ENCODE measurements around the gene ELFN1.

The ELFN1 gene

GRCh38 chr7:1667566-1668395, 2.3 kb upstream of the ELFN1 start:
- H3K27ac ChIP-seq: no peak overlapping the region
- TF ChIP-seq, protein P1, sequence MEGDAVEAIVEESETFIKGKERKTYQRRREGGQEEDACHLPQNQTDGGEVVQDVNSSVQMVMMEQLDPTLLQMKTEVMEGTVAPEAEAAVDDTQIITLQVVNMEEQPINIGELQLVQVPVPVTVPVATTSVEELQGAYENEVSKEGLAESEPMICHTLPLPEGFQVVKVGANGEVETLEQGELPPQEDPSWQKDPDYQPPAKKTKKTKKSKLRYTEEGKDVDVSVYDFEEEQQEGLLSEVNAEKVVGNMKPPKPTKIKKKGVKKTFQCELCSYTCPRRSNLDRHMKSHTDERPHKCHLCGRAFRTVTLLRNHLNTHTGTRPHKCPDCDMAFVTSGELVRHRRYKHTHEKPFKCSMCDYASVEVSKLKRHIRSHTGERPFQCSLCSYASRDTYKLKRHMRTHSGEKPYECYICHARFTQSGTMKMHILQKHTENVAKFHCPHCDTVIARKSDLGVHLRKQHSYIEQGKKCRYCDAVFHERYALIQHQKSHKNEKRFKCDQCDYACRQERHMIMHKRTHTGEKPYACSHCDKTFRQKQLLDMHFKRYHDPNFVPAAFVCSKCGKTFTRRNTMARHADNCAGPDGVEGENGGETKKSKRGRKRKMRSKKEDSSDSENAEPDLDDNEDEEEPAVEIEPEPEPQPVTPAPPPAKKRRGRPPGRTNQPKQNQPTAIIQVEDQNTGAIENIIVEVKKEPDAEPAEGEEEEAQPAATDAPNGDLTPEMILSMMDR (IDR thresholded peaks at IDR 0.05): no peak
- TF ChIP-seq ZFX (IDR thresholded peaks at IDR 0.05; ENCODE audit: borderline replicate concordance): no peak

DNA sequence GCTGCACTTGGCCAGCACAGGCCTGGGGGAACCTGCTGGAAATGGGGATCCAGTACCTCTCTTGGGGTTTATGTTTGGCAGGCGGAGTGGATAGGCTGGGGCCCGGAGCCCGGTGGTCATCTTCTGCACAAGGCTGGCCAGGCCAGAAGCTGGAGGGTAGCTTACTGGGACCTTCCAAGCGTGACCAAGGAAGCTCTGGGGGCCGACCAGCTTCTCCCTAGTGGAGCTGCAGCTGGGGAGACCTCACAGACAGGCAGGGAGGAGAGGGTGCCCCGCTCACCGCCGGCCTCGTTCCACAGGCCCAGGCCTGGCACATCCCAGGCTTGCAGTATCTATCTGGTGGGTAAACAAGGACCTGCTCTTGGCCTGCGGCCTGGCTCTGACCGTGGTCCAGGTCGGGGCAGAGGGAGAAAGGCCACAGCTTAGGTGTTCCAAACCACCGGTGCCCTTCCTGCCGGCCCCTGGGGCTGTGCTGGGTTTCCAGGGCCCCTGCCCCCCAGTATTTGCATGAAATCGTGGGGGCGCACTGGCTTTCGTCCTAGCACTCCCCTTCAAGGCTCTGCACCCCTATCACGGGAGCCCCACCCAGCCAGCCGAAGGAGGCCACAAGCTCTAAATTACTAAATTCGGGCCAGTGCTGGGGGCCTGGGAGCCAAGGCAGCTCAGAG, 1.5 kb upstream of the ELFN1 start:
- TF ChIP-seq ZFX (IDR thresholded peaks at IDR 0.05; ENCODE audit: borderline replicate concordance): no peak
- TF ChIP-seq, protein P1 (IDR thresholded peaks at IDR 0.05): no peak
- 0 out of 2 replicates have a peak overlapping the region, but pooled peaks have one; percentile 7 for H3K27ac ChIP-seq

DNA sequence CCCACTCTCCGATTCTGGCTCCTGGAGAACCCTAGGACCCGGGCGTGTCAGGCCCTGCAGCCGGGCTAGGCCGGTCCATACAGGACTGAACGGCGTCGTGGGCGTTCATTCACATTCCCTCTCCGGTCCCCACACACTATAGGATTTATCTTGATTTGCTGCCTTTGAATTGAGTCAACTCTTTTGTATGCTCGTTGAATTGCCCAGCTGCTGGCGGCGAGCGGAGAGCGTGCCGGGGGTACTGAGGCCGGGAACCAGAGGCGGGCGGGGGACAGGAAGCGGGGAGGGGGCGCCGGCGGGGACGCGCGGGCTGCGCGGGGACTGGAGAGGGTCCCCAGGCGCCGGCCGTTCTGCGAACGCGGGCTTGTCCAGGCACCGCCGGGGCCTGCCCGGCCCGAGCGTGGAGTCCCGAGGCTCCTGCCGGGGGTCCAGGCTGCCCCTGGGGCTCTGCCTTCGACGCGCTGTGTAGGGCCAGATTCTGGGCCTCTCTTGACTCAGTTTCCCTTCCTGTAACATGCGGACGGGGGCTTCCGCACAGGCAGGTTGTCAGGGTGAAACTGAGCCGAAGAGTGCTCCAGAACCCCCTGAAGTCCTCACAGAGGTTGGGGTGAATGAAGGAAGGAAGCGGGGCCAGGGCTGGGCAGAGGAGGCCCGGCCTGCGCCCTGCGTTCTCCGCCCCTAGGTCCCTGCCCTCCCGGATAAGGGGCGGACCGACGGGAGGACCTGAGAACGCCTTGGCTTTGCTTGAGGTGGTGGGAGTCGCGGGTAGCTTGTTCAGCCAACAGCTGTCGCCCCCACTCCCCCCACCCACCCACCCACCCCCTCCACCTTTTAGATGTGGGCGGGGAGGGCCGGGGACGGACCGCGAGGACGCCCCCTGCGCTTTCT, 769 bp upstream of the ELFN1 start:
- TF ChIP-seq, protein P1 (IDR thresholded peaks at IDR 0.05): no peak
- TF ChIP-seq ZFX (IDR thresholded peaks at IDR 0.05; ENCODE audit: borderline replicate concordance): no peak
- 0 out of 2 replicates have a peak overlapping the region, but pooled peaks have one; percentile 7 for H3K27ac ChIP-seq

DNA sequence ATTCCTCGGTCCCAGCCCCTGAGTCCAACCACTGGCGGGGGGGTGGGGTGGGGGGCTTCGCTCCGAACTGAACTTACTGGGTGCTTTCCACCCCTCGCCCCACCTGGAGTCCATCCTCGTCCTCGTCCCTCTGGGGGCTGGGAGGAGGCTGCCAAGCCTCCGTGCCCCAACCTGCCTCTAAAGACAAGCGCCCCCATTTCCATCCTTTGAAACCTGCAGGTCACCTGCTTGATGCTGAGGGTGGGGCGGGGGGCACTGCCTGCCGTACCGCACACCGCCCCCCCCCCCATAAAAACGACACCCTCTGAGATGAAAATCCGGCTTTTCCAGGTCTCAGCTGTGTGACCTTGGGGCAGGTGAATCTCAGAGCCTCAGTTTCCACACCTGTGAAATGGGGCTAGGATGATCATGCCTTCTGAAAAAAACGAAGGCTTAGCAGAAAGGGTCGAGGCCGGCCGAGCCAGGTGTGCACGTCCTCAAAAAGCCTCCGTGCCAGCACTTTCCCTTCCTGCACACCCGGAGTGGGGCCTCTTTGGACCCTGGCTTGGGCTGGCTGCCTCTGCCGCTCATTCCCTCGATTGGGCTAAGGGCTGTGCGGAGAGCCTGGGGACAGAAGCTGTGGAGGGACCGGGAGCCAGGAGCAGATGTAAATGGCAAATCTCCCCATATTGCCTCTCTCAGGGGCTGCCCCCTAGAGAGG, 967 bp downstream of the ELFN1 start:
- TF ChIP-seq, protein P1 (IDR thresholded peaks at IDR 0.05): no peak
- no peak for TF ChIP-seq ZFX (IDR thresholded peaks at IDR 0.05; ENCODE audit: borderline replicate concordance)
- H3K27ac ChIP-seq: no peak overlapping the region

- TF ChIP-seq, protein P1 (IDR thresholded peaks at IDR 0.05): no peak
- TF ChIP-seq ZFX (IDR thresholded peaks at IDR 0.05; ENCODE audit: borderline replicate concordance): no peak
- no peak overlapping the region for H3K27ac ChIP-seq
Measured at GRCh38 chr7:1671594-1672451, 1.7 kb downstream of the ELFN1 start.

Data from 22Rv1 (cell line).